HG03521 (cell line): ENCODE measurements around the gene IL10.
A peak's percentile ranks its signal among the peaks of the same experiment; 100 is the strongest.
"Not testable (repeated sequence)": the region's sequence is repeated elsewhere in the genome, so short reads cannot be mapped to it uniquely, and the experiment has no call there.

Experiments used
- ATAC-seq: cut with Tn5 transposase; IDR thresholded peaks from one replicate; pipeline ENCODE4 v1.9.1; 2021; ENCODE audit warnings: mild to moderate bottlenecking, moderate library complexity; ENCODE audit not compliant: unreplicated experiment

IL10 gene

GRCh38 chr1:206794294-206794908 lies 22.1 kb upstream of the IL10 start:
- ATAC-seq = no peak

GRCh38 chr1:206793620-206794019 lies 21.3 kb upstream of the IL10 start:
- ATAC-seq = no peak

GRCh38 chr1:206792939-206793607 lies 20.8 kb upstream of the IL10 start:
- no peak for ATAC-seq

GRCh38 chr1:206790502-206791250 lies 18.4 kb upstream of the IL10 start:
- no peak for ATAC-seq

GRCh38 chr1:206788487-206789050 lies 16.3 kb upstream of the IL10 start:
- no peak for ATAC-seq

GRCh38 chr1:206787891-206788290 lies 15.6 kb upstream of the IL10 start:
- no peak for ATAC-seq

- ATAC-seq = no peak
These were observed 14.1 kb upstream of the IL10 start for GRCh38 chr1:206786212-206786886.

GRCh38 chr1:206785182-206785765 lies 13.0 kb upstream of the IL10 start:
- no peak for ATAC-seq

- ATAC-seq = peak; percentile 57
These were observed 12.2 kb upstream of the IL10 start for GRCh38 chr1:206784471-206784903.

GRCh38 chr1:206783506-206783905 lies 11.2 kb upstream of the IL10 start:
- no peak for ATAC-seq

- no peak for ATAC-seq
These were observed 10.2 kb upstream of the IL10 start for GRCh38 chr1:206782448-206782847.

GRCh38 chr1:206779638-206780037 lies 7.3 kb upstream of the IL10 start:
- no peak for ATAC-seq

- not testable (repeated sequence) for ATAC-seq
These were observed 6.6 kb upstream of the IL10 start for GRCh38 chr1:206778911-206779310.

GRCh38 chr1:206778031-206778430 lies 5.7 kb upstream of the IL10 start:
- no peak for ATAC-seq

- no peak for ATAC-seq
These were observed 3.9 kb upstream of the IL10 start for GRCh38 chr1:206776229-206776628.

GRCh38 chr1:206774093-206774492 lies 1.8 kb upstream of the IL10 start:
- no peak for ATAC-seq

- ATAC-seq = no peak
These were observed 979 bp downstream of the IL10 start for GRCh38 chr1:206771338-206771692.

GRCh38 chr1:206770531-206771337 lies 1.6 kb downstream of the IL10 start, which contains the start of gene IL19:
TSS of gene IL19 (plus strand) at chr1:206770773. CDS start at chr1:206836663, 65,890 bp downstream.
- no peak for ATAC-seq

- peak; percentile 76 for ATAC-seq
These were observed 3.0 kb downstream of the IL10 start for GRCh38 chr1:206769304-206769731.
